GM18909 (cell line): ENCODE results near the gene CLDN2.
"Not testable (repeated sequence)": the region's sequence is repeated elsewhere in the genome, so short reads cannot be mapped to it uniquely, and the experiment has no call there.

ENCODE experiments used
- ATAC-seq: cut with Tn5 transposase; IDR thresholded peaks from one replicate; pipeline ENCODE4 v1.9.1; 2021; ENCODE audit warnings: mild to moderate bottlenecking; ENCODE audit not compliant: unreplicated experiment, poor library complexity

Gene CLDN2

GRCh38 chrX:106955004-106955772, 35.0 kb downstream of the CLDN2 start:
- no peak for ATAC-seq

- ATAC-seq: no peak
Measured at GRCh38 chrX:106957856-106958255, 37.7 kb downstream of the CLDN2 start.

- ATAC-seq: no peak
Measured at GRCh38 chrX:106959901-106960300, 39.7 kb downstream of the CLDN2 start.

- no peak for ATAC-seq
Measured at GRCh38 chrX:106963111-106963510, 42.9 kb downstream of the CLDN2 start.

- no peak for ATAC-seq
Measured at GRCh38 chrX:106964290-106964689, 44.1 kb downstream of the CLDN2 start.

GRCh38 chrX:106966547-106966946, 46.3 kb downstream of the CLDN2 start:
- ATAC-seq: not testable (repeated sequence)

GRCh38 chrX:106972896-106973295, 52.7 kb downstream of the CLDN2 start:
- ATAC-seq: no peak

GRCh38 chrX:106973433-106974149, 53.4 kb downstream of the CLDN2 start:
- ATAC-seq: no peak

GRCh38 chrX:106976416-106976815, 56.2 kb downstream of the CLDN2 start:
- ATAC-seq: no peak
